NB4 (cell line): ENCODE data around the gene CAMK2A.
"Not testable (repeated sequence)": the region's sequence is repeated elsewhere in the genome, so short reads cannot be mapped to it uniquely, and the experiment has no call there.

ENCODE experiments used
- DNase-seq: peaks from one replicate; pipeline ENCODE4 v3.0.0; 2010; ENCODE audit warnings: low read depth
- H3K4me3 ChIP-seq: one replicate; pipeline ENCODE4 v1.5.1; 2011; ENCODE audit warnings: mild to moderate bottlenecking, low read depth, low read length, moderate library complexity
- CTCF ChIP-seq: IDR thresholded peaks from one replicate; pipeline ENCODE4 v1.5.1; 2012; ENCODE audit warnings: low read depth, low read length
- MAX ChIP-seq: IDR thresholded peaks from 2 replicates; pipeline ENCODE4 v1.6.1; 2011; ENCODE audit warnings: low read depth, low read length
- MYC ChIP-seq: IDR thresholded peaks from 2 replicates; pipeline ENCODE4 v1.6.1; 2011; ENCODE audit warnings: low read depth, low read length
- POLR2A ChIP-seq: IDR thresholded peaks from 2 replicates; pipeline ENCODE4 v1.6.1; 2011; ENCODE audit warnings: mild to moderate bottlenecking; ENCODE audit not compliant: insufficient read length; ENCODE audit errors: extremely low read depth

CAMK2A gene

GRCh38 chr5:150238646-150239045 lies 50.9 kb downstream of the CAMK2A start:
- no peak overlapping the region for H3K4me3 ChIP-seq
- TF ChIP-seq POLR2A (no peak), MYC (no peak), MAX (no peak), CTCF (no peak)
- no peak for DNase-seq

- TF ChIP-seq CTCF (no peak), MAX (no peak), MYC (no peak), POLR2A (no peak)
- DNase-seq = no peak
- H3K4me3 ChIP-seq = no peak overlapping the region
Measured at GRCh38 chr5:150236981-150237754, 52.4 kb downstream of the CAMK2A start.

- H3K4me3 ChIP-seq = no peak overlapping the region
- DNase-seq = no peak
- TF ChIP-seq MYC (no peak), MAX (no peak), CTCF (no peak), POLR2A (no peak)
Measured at GRCh38 chr5:150236313-150236712, 53.3 kb downstream of the CAMK2A start.

GRCh38 chr5:150235500-150235854 lies 54.1 kb downstream of the CAMK2A start:
- DNase-seq = no peak
- TF ChIP-seq CTCF (no peak), MYC (no peak), MAX (no peak), POLR2A (no peak)
- H3K4me3 ChIP-seq = no peak overlapping the region

- no peak overlapping the region for H3K4me3 ChIP-seq
- no peak for DNase-seq
- TF ChIP-seq MAX (no peak), MYC (no peak), POLR2A (no peak), CTCF (no peak)
Measured at GRCh38 chr5:150234576-150235499, 54.7 kb downstream of the CAMK2A start.

GRCh38 chr5:150233706-150234105 lies 55.9 kb downstream of the CAMK2A start:
- DNase-seq, H3K4me3 ChIP-seq: not testable (repeated sequence)
